ENCODE results near the gene PCYOX1L. TPM values are rescaled to one million over a fixed set of nuclear protein-coding genes. Genes with fewer than 3 reads are reported as not detected.

Gene PCYOX1L
- polyA plus RNA-seq, 1 donor from 2014 or later = 21.1 TPM

DNA sequence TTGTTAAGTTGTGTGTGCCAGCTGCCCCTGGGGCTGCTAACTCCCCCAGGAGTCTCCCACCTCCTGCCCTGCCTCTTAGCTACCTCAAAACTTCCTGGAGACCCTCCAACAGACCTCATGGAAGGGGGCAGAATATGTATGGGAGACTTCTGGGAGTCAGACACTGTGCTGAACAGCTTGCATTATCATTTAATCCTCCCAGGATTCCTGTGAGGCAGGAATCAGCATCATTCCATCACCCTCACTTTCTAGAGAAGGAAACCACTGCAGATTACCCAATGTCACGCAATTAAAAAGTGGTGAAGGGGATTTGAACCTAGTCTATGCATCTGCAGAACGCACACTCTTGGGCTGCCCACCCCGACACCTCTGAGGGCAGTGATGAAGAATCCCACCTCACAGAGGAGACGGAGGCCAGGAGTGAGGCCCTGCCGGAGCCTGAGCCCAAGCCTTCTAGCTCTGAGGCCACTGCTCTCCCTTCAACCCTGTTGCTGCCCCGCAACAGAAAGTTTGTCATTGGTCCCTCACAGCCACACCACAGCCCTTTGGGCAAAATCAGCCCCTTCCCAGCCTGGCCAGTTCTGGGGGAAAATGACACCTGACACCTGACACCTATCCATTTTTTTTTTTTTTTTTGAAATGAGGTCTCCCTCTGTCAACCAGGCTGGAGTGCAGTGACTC, 51.6 kb downstream of the PCYOX1L start:
- H3K27ac ChIP-seq (ENCODE audit: low read length) = no peak overlapping the region
- H3K4me3 ChIP-seq (ENCODE audit: low read length) = no peak overlapping the region
- TF ChIP-seq RAD21 (conservative IDR thresholded peaks at IDR 0.05) = no peak
- TF ChIP-seq POLR2AphosphoS5 (IDR thresholded peaks at IDR 0.05) = no peak
- no peak for TF ChIP-seq SMC3 (conservative IDR thresholded peaks at IDR 0.05; ENCODE audit: poor library complexity)
- no peaks in the 10 kb centered on the region for H3K9me3 ChIP-seq (ENCODE audit: low read length)
- no peaks in the 10 kb centered on the region for H3K9me2 ChIP-seq (ENCODE audit: insufficient read depth, low read length)
- no peak overlapping the region for H2AFZ ChIP-seq (ENCODE audit: low read depth, low read length)
- no peaks in the 10 kb centered on the region for H3K27me3 ChIP-seq (ENCODE audit: insufficient read depth, low read depth, low read length)
- no peak overlapping the region for H3K9ac ChIP-seq (ENCODE audit: low read length)
- H3K36me3 ChIP-seq (ENCODE audit: insufficient read depth, low read length) = no peaks in the 10 kb centered on the region
- no peaks in the 10 kb centered on the region for H3K79me2 ChIP-seq (replicated peaks; ENCODE audit: insufficient read depth, low read length)
- H3F3A ChIP-seq (ENCODE audit: insufficient read depth, low read length, poor library complexity, severe bottlenecking) = no peaks in the 10 kb centered on the region
- no peaks in the 10 kb centered on the region for H4K20me1 ChIP-seq (ENCODE audit: insufficient read depth)
- no peak overlapping the region for H3K4me2 ChIP-seq (ENCODE audit: low read length)

DNA sequence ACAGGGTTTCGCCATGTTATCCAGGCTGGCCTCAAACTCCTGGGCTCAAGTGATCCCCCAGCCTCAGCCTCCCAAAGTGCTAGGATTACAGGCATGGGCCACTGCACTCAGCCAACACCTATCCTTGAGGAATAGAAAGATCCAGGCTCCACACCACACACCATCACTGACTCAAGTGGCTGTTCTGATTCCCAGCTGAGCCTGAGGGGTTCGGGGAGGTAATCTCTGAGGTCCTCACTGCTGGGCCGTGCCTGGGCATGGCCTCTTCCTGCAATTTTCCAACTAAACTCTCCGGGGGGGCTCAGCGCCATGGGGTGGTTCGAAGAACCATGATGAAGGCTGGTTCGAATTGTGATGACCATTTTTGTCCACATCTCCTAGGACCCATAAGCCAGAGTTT, 52.2 kb downstream of the PCYOX1L start:
- H3K4me2 ChIP-seq (ENCODE audit: low read length) = no peak overlapping the region
- no peaks in the 10 kb centered on the region for H3K9me3 ChIP-seq (ENCODE audit: low read length)
- no peaks in the 10 kb centered on the region for H4K20me1 ChIP-seq (ENCODE audit: insufficient read depth)
- H3F3A ChIP-seq (ENCODE audit: insufficient read depth, low read length, poor library complexity, severe bottlenecking) = no peaks in the 10 kb centered on the region
- no peak overlapping the region for H3K9ac ChIP-seq (ENCODE audit: low read length)
- H3K36me3 ChIP-seq (ENCODE audit: insufficient read depth, low read length) = no peaks in the 10 kb centered on the region
- H3K79me2 ChIP-seq (replicated peaks; ENCODE audit: insufficient read depth, low read length) = no peaks in the 10 kb centered on the region
- H3K9me2 ChIP-seq (ENCODE audit: insufficient read depth, low read length) = no peaks in the 10 kb centered on the region
- no peak for TF ChIP-seq POLR2AphosphoS5 (IDR thresholded peaks at IDR 0.05)
- TF ChIP-seq, protein P1, sequence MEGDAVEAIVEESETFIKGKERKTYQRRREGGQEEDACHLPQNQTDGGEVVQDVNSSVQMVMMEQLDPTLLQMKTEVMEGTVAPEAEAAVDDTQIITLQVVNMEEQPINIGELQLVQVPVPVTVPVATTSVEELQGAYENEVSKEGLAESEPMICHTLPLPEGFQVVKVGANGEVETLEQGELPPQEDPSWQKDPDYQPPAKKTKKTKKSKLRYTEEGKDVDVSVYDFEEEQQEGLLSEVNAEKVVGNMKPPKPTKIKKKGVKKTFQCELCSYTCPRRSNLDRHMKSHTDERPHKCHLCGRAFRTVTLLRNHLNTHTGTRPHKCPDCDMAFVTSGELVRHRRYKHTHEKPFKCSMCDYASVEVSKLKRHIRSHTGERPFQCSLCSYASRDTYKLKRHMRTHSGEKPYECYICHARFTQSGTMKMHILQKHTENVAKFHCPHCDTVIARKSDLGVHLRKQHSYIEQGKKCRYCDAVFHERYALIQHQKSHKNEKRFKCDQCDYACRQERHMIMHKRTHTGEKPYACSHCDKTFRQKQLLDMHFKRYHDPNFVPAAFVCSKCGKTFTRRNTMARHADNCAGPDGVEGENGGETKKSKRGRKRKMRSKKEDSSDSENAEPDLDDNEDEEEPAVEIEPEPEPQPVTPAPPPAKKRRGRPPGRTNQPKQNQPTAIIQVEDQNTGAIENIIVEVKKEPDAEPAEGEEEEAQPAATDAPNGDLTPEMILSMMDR (IDR thresholded peaks at IDR 0.05; ENCODE audit: poor library complexity, severe bottlenecking) = no peak
- no peak for TF ChIP-seq RAD21 (conservative IDR thresholded peaks at IDR 0.05)
- no peaks in the 10 kb centered on the region for H3K27me3 ChIP-seq (ENCODE audit: insufficient read depth, low read depth, low read length)
- no peak overlapping the region for H3K27ac ChIP-seq (ENCODE audit: low read length)
- no peak overlapping the region for H3K4me3 ChIP-seq (ENCODE audit: low read length)
- no peak overlapping the region for H2AFZ ChIP-seq (ENCODE audit: low read depth, low read length)

DNA sequence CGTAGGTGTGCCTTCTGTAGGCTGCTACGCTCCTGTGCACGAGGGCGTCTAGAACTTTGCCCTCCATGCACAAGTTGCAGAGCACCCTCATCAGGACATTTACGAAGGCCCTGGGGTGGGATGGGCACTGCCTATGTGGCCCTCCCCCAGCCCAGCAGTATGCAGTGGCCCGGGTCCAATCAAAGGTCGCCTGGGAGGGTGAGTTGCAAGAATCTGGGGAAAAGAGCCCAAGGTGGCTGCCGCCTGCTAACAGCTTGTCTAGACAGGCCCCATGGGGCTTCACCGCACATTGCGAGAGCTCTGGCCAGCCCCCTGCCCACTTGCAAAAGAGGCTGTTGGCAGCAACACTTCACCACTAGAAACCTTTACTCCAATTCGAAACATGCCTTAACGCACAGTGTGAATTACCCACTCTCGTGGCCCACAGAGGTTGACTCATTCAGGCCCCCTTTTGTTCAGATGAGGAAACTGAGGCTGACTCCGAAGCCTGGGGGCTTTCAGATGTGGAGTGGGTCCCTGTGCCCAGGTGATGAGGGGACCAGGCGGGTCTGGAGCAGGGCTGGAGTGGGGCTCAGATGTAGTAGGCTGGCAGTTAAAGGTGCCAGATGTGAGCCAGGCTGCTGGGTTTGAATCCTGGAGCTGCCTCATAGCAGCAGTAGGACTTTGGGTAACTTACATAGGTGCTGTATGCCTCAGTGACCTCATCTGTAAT, 53.0 kb downstream of the PCYOX1L start:
- no peak overlapping the region for H3K9ac ChIP-seq (ENCODE audit: low read length)
- H2AFZ ChIP-seq (ENCODE audit: low read depth, low read length) = no peak overlapping the region
- no peaks in the 10 kb centered on the region for H4K20me1 ChIP-seq (ENCODE audit: insufficient read depth)
- TF ChIP-seq EP300 (conservative IDR thresholded peaks at IDR 0.05; ENCODE audit: poor library complexity, severe bottlenecking) (no peak), POLR2AphosphoS5 (IDR thresholded peaks at IDR 0.05) (no peak), TAF1 (IDR thresholded peaks at IDR 0.05; ENCODE audit: low read depth) (no peak), SMC3 (conservative IDR thresholded peaks at IDR 0.05; ENCODE audit: poor library complexity) (no peak), EZH2 (IDR thresholded peaks at IDR 0.05; ENCODE audit: borderline replicate concordance, insufficient read depth, low read length, poor library complexity, severe bottlenecking) (no peak), RAD21 (conservative IDR thresholded peaks at IDR 0.05) (no peak), MXI1 (conservative IDR thresholded peaks at IDR 0.05; ENCODE audit: poor library complexity, severe bottlenecking) (no peak)
- TF ChIP-seq, protein P1 (IDR thresholded peaks at IDR 0.05; ENCODE audit: poor library complexity, severe bottlenecking) = no peak
- TF ChIP-seq, protein P2, sequence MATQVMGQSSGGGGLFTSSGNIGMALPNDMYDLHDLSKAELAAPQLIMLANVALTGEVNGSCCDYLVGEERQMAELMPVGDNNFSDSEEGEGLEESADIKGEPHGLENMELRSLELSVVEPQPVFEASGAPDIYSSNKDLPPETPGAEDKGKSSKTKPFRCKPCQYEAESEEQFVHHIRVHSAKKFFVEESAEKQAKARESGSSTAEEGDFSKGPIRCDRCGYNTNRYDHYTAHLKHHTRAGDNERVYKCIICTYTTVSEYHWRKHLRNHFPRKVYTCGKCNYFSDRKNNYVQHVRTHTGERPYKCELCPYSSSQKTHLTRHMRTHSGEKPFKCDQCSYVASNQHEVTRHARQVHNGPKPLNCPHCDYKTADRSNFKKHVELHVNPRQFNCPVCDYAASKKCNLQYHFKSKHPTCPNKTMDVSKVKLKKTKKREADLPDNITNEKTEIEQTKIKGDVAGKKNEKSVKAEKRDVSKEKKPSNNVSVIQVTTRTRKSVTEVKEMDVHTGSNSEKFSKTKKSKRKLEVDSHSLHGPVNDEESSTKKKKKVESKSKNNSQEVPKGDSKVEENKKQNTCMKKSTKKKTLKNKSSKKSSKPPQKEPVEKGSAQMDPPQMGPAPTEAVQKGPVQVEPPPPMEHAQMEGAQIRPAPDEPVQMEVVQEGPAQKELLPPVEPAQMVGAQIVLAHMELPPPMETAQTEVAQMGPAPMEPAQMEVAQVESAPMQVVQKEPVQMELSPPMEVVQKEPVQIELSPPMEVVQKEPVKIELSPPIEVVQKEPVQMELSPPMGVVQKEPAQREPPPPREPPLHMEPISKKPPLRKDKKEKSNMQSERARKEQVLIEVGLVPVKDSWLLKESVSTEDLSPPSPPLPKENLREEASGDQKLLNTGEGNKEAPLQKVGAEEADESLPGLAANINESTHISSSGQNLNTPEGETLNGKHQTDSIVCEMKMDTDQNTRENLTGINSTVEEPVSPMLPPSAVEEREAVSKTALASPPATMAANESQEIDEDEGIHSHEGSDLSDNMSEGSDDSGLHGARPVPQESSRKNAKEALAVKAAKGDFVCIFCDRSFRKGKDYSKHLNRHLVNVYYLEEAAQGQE (IDR thresholded peaks at IDR 0.05; ENCODE audit: borderline replicate concordance) = no peak
- no peak overlapping the region for H3K27ac ChIP-seq (ENCODE audit: low read length)
- no peaks in the 10 kb centered on the region for H3K27me3 ChIP-seq (ENCODE audit: insufficient read depth, low read depth, low read length)
- H3K4me3 ChIP-seq (ENCODE audit: low read length) = no peak overlapping the region
- H3K9me2 ChIP-seq (ENCODE audit: insufficient read depth, low read length) = no peaks in the 10 kb centered on the region
- no peaks in the 10 kb centered on the region for H3K9me3 ChIP-seq (ENCODE audit: low read length)
- H3K79me2 ChIP-seq (replicated peaks; ENCODE audit: insufficient read depth, low read length) = no peaks in the 10 kb centered on the region
- no peaks in the 10 kb centered on the region for H3K36me3 ChIP-seq (ENCODE audit: insufficient read depth, low read length)
- H3F3A ChIP-seq (ENCODE audit: insufficient read depth, low read length, poor library complexity, severe bottlenecking) = no peaks in the 10 kb centered on the region
- no peak overlapping the region for H3K4me2 ChIP-seq (ENCODE audit: low read length)

Data from neural cell (in vitro differentiated cells).